Neural progenitor cell (in vitro differentiated cells): ENCODE results near the gene KIAA1217. TPM values are rescaled to one million over a fixed set of nuclear protein-coding genes. Genes with fewer than 3 reads are reported as not detected.
A peak's percentile ranks its signal among the peaks of the same experiment; 100 is the strongest.

Source experiments
- DNase-seq: peaks from one replicate; pipeline ENCODE4 v3.0.0-alpha.2; 2016; ENCODE audit warnings: low spot score
- H2AFZ ChIP-seq: fragments of 200-600 bp; sonication (generic); replicated peaks from 2 replicates; pipeline ENCODE4 v1.6.1; 2016; ENCODE audit warnings: antibody characterized with exemption
- H3F3A ChIP-seq: fragments of 200-600 bp; sonication (generic); 2 replicates; pipeline ENCODE4 v1.6.1; 2016; ENCODE audit warnings: antibody characterized with exemption, low read depth
- H3K27ac ChIP-seq: fragments of 200-600 bp; sonication (generic); 2 replicates; pipeline ENCODE4 v1.5.1; 2016; ENCODE audit warnings: mild to moderate bottlenecking
- H3K27me3 ChIP-seq: fragments of 200-600 bp; sonication (generic); 2 replicates; pipeline ENCODE4 v1.6.1; 2016; ENCODE audit warnings: mild to moderate bottlenecking, moderate library complexity
- H3K36me3 ChIP-seq: fragments of 200-600 bp; sonication (generic); 2 replicates; pipeline ENCODE4 v1.5.1; 2016
- H3K4me1 ChIP-seq: fragments of 200-600 bp; sonication (generic); 2 replicates; pipeline ENCODE4 v1.6.1; 2016; ENCODE audit warnings: mixed run types
- H3K4me2 ChIP-seq: fragments of 200-600 bp; sonication (generic); 2 replicates; pipeline ENCODE4 v1.6.1; 2016
- H3K4me3 ChIP-seq: fragments of 200-600 bp; sonication (generic); 2 replicates; pipeline ENCODE4 v1.5.1; 2016
- H3K79me2 ChIP-seq: fragments of 200-600 bp; sonication (generic); 2 replicates; pipeline ENCODE4 v1.6.1; 2016; ENCODE audit warnings: low read depth
- H3K9ac ChIP-seq: fragments of 200-600 bp; sonication (generic); 2 replicates; pipeline ENCODE4 v1.6.1; 2016
- H3K9me3 ChIP-seq: fragments of 200-600 bp; sonication (generic); 2 replicates; pipeline ENCODE4 v1.5.1; 2016; ENCODE audit warnings: low read depth
- H4K20me1 ChIP-seq: fragments of 200-600 bp; sonication (generic); 2 replicates; pipeline ENCODE4 v1.6.1; 2016; ENCODE audit warnings: low read depth
- H3K27ac Mint-ChIP-seq: 3 replicates; pipeline ENCODE4 v1.8.0; 2021; ENCODE audit warnings: mixed read lengths
- H3K27me3 Mint-ChIP-seq: 2 replicates; pipeline ENCODE4 v1.8.0; 2022; ENCODE audit warnings: low read depth, mild to moderate bottlenecking, inconsistent platforms, moderate library complexity, mixed read lengths; ENCODE audit not compliant: insufficient read depth
- H3K36me3 Mint-ChIP-seq: 3 replicates; pipeline ENCODE4 v1.8.0; 2021; ENCODE audit warnings: mixed read lengths
- H3K4me1 Mint-ChIP-seq: 3 replicates; pipeline ENCODE4 v1.8.0; 2021; ENCODE audit warnings: mixed read lengths
- H3K4me3 Mint-ChIP-seq: 3 replicates; pipeline ENCODE4 v1.8.0; 2021; ENCODE audit warnings: mild to moderate bottlenecking, moderate library complexity, mixed read lengths
- H3K9me3 Mint-ChIP-seq: 3 replicates; pipeline ENCODE4 v1.8.0; 2020; ENCODE audit warnings: mixed read lengths
- EZH2 ChIP-seq: fragments of 200-600 bp; sonication (generic); IDR thresholded peaks from 2 replicates; pipeline ENCODE4 v1.6.1; 2017; ENCODE audit warnings: antibody characterized with exemption, mild to moderate bottlenecking, moderate library complexity
- EZH2phosphoT487 ChIP-seq: fragments of 200-600 bp; sonication (generic); IDR thresholded peaks from 2 replicates; pipeline ENCODE4 v1.6.1; 2017; ENCODE audit warnings: antibody characterized with exemption
- total RNA-seq: library from RNA; depleted of rRNA; stranded (reverse); fragments of >200 nt; gene quantifications from 2 replicates; pipeline ENCODE4 v1.2.3, GENCODE V29; 2015; ENCODE audit warnings: low replicate concordance
- TF ChIP-seq, protein P1 (sequence below): fragments of 200-600 bp; sonication (generic); IDR thresholded peaks from 2 replicates; pipeline ENCODE4 v1.5.1; 2017; ENCODE audit warnings: antibody characterized with exemption, mild to moderate bottlenecking

KIAA1217 gene
- total RNA-seq, 1 donor from 2014 or later, result 13.1 TPM

DNA sequence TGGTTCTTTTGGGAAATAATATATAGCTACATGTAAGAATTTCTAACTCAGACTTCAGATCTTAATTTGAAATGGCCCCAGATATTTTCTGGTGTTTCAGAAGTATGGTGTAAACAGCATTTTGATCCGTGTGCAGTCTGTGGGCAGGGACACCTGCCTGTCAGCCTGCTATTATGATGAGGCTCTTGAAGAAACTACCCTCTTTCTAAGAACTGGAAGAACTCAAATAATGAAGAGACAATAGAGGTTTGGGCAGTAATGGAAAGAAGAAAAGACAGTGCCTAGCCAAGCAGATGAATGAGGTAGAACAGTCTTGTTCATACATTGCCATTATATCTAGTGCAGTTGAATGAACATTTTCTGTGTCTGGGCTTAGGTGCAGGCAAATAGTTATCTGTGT is 258.2 kb downstream of the KIAA1217 start:
- DNase-seq, result no peak
- Histone ChIP-seq H3K36me3 (no peaks in the 10 kb centered on the region), H3F3A (no peaks in the 10 kb centered on the region), H3K4me2 (peak overlapping the region; percentile 3), H3K27me3 (no peaks in the 10 kb centered on the region), H3K79me2 (no peaks in the 10 kb centered on the region), H3K9me3 (no peaks in the 10 kb centered on the region), H2AFZ (no peak overlapping the region), H3K9ac (no peak overlapping the region), H3K4me3 (no peak overlapping the region), H4K20me1 (no peaks in the 10 kb centered on the region), H3K27ac (no peak overlapping the region), H3K4me1 (peaks cover 3% of the 10 kb centered on the region)
- H3K4me1 Mint-ChIP-seq, result no peaks in the 10 kb centered on the region
- H3K4me3 Mint-ChIP-seq, result no peak overlapping the region
- H3K27ac Mint-ChIP-seq, result no peak overlapping the region
- no peaks in the 10 kb centered on the region for H3K9me3 Mint-ChIP-seq
- TF ChIP-seq, protein P1, sequence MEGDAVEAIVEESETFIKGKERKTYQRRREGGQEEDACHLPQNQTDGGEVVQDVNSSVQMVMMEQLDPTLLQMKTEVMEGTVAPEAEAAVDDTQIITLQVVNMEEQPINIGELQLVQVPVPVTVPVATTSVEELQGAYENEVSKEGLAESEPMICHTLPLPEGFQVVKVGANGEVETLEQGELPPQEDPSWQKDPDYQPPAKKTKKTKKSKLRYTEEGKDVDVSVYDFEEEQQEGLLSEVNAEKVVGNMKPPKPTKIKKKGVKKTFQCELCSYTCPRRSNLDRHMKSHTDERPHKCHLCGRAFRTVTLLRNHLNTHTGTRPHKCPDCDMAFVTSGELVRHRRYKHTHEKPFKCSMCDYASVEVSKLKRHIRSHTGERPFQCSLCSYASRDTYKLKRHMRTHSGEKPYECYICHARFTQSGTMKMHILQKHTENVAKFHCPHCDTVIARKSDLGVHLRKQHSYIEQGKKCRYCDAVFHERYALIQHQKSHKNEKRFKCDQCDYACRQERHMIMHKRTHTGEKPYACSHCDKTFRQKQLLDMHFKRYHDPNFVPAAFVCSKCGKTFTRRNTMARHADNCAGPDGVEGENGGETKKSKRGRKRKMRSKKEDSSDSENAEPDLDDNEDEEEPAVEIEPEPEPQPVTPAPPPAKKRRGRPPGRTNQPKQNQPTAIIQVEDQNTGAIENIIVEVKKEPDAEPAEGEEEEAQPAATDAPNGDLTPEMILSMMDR, result no peak
- TF ChIP-seq EZH2phosphoT487 (no peak), EZH2 (no peak)
- H3K27me3 Mint-ChIP-seq, result no peaks in the 10 kb centered on the region
- H3K36me3 Mint-ChIP-seq, result peaks cover 3% of the 10 kb centered on the region

DNA sequence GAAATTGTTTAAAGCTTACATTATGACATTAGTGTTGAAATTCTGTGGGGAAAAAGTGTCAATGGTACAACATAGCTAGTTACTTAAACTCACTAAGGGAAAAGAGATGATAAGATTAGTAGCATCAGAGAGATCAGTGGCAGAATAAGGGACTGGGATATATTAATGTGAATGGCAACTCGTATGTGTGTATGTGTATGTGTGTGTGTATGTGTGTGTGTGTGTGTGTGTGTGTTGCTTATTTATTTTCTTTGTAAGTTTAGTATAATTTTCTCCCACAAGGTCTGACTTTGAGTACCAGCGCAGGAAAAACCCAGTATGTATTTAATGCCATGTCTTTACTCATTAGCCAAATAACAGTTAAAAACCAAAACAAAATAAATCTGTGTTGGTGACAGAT is 258.7 kb downstream of the KIAA1217 start:
- no peaks in the 10 kb centered on the region for H3K27me3 ChIP-seq
- H2AFZ ChIP-seq, result no peak overlapping the region
- no peak overlapping the region for H3K9ac ChIP-seq
- no peak for TF ChIP-seq EZH2phosphoT487
- TF ChIP-seq, protein P1, result no peak
- no peak for TF ChIP-seq EZH2
- Mint-ChIP-seq H3K36me3 (peaks cover 3% of the 10 kb centered on the region), H3K4me1 (no peaks in the 10 kb centered on the region), H3K9me3 (no peaks in the 10 kb centered on the region), H3K27me3 (no peaks in the 10 kb centered on the region), H3K27ac (no peak overlapping the region), H3K4me3 (no peak overlapping the region)
- no peaks in the 10 kb centered on the region for H3K79me2 ChIP-seq
- H3K4me2 ChIP-seq, result no peak overlapping the region
- H3K4me3 ChIP-seq, result no peak overlapping the region
- no peaks in the 10 kb centered on the region for H3K36me3 ChIP-seq
- H3K27ac ChIP-seq, result no peak overlapping the region
- peaks cover 3% of the 10 kb centered on the region for H3K4me1 ChIP-seq
- H3F3A ChIP-seq, result no peaks in the 10 kb centered on the region
- no peak for DNase-seq
- no peaks in the 10 kb centered on the region for H3K9me3 ChIP-seq
- no peaks in the 10 kb centered on the region for H4K20me1 ChIP-seq

DNA sequence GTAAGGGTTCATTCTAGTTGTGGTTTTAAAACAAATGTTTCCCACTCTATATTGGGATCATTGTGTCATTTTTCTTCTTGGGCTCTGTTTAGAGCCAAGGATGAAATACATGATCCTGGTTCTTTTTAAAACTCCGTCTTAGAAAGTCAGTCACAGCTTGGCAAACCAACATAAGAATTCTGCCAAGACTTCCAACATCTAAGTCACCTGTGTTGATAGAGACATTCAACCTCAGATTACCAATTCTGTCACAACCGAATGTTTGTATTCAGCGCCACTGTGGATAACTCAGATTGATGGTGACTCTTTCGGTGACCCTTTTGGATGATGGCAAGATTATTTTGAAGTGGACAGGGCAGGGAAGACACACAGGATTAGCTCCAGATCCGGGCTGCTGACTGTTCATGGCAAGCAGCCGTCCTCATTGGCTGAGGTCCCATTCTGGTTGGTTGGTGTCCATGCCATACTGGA is 259.4 kb downstream of the KIAA1217 start:
- Histone ChIP-seq H2AFZ (no peak overlapping the region), H3K4me3 (no peak overlapping the region), H3K36me3 (no peaks in the 10 kb centered on the region), H4K20me1 (no peaks in the 10 kb centered on the region), H3K27me3 (no peaks in the 10 kb centered on the region), H3K27ac (no peak overlapping the region), H3K4me2 (no peak overlapping the region), H3K79me2 (no peaks in the 10 kb centered on the region), H3K9ac (no peak overlapping the region), H3F3A (no peaks in the 10 kb centered on the region), H3K9me3 (no peaks in the 10 kb centered on the region), H3K4me1 (peaks cover 3% of the 10 kb centered on the region)
- Mint-ChIP-seq H3K27ac (no peak overlapping the region), H3K27me3 (peaks cover 2% of the 10 kb centered on the region), H3K36me3 (peaks cover 10% of the 10 kb centered on the region), H3K4me1 (no peaks in the 10 kb centered on the region), H3K9me3 (peaks cover 4% of the 10 kb centered on the region), H3K4me3 (no peak overlapping the region)
- no peak for TF ChIP-seq EZH2
- no peak for DNase-seq

DNA sequence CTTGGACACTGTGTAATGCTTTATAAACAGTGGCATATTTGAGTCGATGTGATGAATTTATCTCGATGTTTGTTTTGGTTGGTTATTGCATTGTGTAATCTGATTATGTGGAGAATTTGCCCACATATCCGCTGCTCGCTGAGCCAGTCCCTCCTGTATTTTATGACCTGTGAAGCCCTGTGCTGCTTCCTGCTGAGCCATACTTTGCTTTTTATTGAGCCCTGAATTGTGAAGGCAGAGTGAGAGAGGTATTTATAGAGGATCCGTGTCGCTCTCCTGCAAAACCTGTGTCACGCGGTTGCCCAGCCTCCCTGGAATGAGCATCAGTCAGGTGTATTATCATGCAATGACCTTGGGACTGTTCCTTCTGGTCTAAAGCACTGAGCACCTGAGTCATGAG is 261.1 kb downstream of the KIAA1217 start:
- Histone ChIP-seq H3K4me2 (no peak overlapping the region), H4K20me1 (no peaks in the 10 kb centered on the region), H3K79me2 (no peaks in the 10 kb centered on the region), H3K27ac (no peak overlapping the region), H3K9me3 (no peaks in the 10 kb centered on the region), H3K4me3 (no peak overlapping the region), H3K9ac (no peak overlapping the region), H3K4me1 (peaks cover 3% of the 10 kb centered on the region), H3F3A (no peaks in the 10 kb centered on the region), H3K36me3 (no peaks in the 10 kb centered on the region), H3K27me3 (no peaks in the 10 kb centered on the region), H2AFZ (no peak overlapping the region)
- TF ChIP-seq EZH2 (no peak), EZH2phosphoT487 (no peak)
- TF ChIP-seq, protein P1, result no peak
- DNase-seq, result no peak
- Mint-ChIP-seq H3K27me3 (peaks cover 5% of the 10 kb centered on the region), H3K36me3 (peaks cover 19% of the 10 kb centered on the region), H3K27ac (no peak overlapping the region), H3K4me3 (no peak overlapping the region), H3K4me1 (no peaks in the 10 kb centered on the region), H3K9me3 (peaks cover 4% of the 10 kb centered on the region)
